Adrenal gland (tissue), 5 donors: ENCODE measurements around the gene ERRFI1.

Source experiments
- POLR2A ChIP-seq, 2 donors: fragments of 450-650 bp; IDR thresholded peaks; one replicate each; pipeline ENCODE4 v1.6.1; 2017; ENCODE audit warnings: antibody characterized with exemption in 2 of 2, mild to moderate bottlenecking in 2 of 2, moderate library complexity in 1 of 2
- TF ChIP-seq, protein P1 (sequence below), 6 experiments: fragments of 450-650 bp in 4 of 6; fragments of 200-600 bp in 2 of 6; sonication (generic) in 1 of 6; IDR thresholded peaks; 1 replicate in 5 of 6; 2 replicates in 1 of 6; pipeline versions ENCODE4 v1.5.1 to v1.8.0; 2016 to 2021; ENCODE audit warnings: antibody characterized with exemption in 6 of 6, mild to moderate bottlenecking in 2 of 6, moderate library complexity in 1 of 6
- donor health status: DM: no; HTN: no; CAD: no.

GRCh38 chr1:8016210-8016894 lies 9.8 kb downstream of the ERRFI1 start:
- TF ChIP-seq, protein P1, sequence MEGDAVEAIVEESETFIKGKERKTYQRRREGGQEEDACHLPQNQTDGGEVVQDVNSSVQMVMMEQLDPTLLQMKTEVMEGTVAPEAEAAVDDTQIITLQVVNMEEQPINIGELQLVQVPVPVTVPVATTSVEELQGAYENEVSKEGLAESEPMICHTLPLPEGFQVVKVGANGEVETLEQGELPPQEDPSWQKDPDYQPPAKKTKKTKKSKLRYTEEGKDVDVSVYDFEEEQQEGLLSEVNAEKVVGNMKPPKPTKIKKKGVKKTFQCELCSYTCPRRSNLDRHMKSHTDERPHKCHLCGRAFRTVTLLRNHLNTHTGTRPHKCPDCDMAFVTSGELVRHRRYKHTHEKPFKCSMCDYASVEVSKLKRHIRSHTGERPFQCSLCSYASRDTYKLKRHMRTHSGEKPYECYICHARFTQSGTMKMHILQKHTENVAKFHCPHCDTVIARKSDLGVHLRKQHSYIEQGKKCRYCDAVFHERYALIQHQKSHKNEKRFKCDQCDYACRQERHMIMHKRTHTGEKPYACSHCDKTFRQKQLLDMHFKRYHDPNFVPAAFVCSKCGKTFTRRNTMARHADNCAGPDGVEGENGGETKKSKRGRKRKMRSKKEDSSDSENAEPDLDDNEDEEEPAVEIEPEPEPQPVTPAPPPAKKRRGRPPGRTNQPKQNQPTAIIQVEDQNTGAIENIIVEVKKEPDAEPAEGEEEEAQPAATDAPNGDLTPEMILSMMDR (IDR thresholded peaks at IDR 0.05): no peak
- TF ChIP-seq POLR2A (IDR thresholded peaks at IDR 0.05): no peak
